ENCODE measurements around the gene TRIM17. TPM values are rescaled to one million over a fixed set of nuclear protein-coding genes. Genes with fewer than 3 reads are reported as not detected.

Gene TRIM17
- total RNA-seq, 3 donors from 2014 or later, result 7.3 to 9.5 TPM; not detected in 1

- Histone ChIP-seq H3K36me3 (no peaks in the 10 kb centered on the region), H3K27ac (no peak overlapping the region), H3K4me1 (no peaks in the 10 kb centered on the region), H3K4me3 (peak overlapping the region in 1 of 3 donors; percentile 11), H3K9me3 (no peaks in the 10 kb centered on the region), H3K27me3 (no peaks in the 10 kb centered on the region)
- intact Hi-C loops (cut with DNase I; ENCODE audit: low total_unique reads), result no loop called here
- TF ChIP-seq, protein P1, sequence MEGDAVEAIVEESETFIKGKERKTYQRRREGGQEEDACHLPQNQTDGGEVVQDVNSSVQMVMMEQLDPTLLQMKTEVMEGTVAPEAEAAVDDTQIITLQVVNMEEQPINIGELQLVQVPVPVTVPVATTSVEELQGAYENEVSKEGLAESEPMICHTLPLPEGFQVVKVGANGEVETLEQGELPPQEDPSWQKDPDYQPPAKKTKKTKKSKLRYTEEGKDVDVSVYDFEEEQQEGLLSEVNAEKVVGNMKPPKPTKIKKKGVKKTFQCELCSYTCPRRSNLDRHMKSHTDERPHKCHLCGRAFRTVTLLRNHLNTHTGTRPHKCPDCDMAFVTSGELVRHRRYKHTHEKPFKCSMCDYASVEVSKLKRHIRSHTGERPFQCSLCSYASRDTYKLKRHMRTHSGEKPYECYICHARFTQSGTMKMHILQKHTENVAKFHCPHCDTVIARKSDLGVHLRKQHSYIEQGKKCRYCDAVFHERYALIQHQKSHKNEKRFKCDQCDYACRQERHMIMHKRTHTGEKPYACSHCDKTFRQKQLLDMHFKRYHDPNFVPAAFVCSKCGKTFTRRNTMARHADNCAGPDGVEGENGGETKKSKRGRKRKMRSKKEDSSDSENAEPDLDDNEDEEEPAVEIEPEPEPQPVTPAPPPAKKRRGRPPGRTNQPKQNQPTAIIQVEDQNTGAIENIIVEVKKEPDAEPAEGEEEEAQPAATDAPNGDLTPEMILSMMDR (IDR thresholded peaks at IDR 0.05), result no peak
- TF ChIP-seq POLR2A (IDR thresholded peaks at IDR 0.05), result no peak
- no peak for TF ChIP-seq POLR2AphosphoS5 (IDR thresholded peaks at IDR 0.05)
- no peak for DNase-seq (ENCODE audit: low spot score in 2 of 2)
These were observed 44.3 kb downstream of the TRIM17 start for GRCh38 chr1:228372183-228373003.

- no peak for DNase-seq (ENCODE audit: low spot score in 2 of 2)
- H3K4me1 ChIP-seq, result no peaks in the 10 kb centered on the region
- no peak overlapping the region for H3K4me3 ChIP-seq
- no peaks in the 10 kb centered on the region for H3K36me3 ChIP-seq
- TF ChIP-seq POLR2AphosphoS5 (IDR thresholded peaks at IDR 0.05) (no peak), POLR2A (IDR thresholded peaks at IDR 0.05) (no peak)
- TF ChIP-seq, protein P1 (IDR thresholded peaks at IDR 0.05), result no peak
- intact Hi-C loops (cut with DNase I; ENCODE audit: low total_unique reads), result no loop called here
- no peaks in the 10 kb centered on the region for H3K9me3 ChIP-seq
- no peak overlapping the region for H3K27ac ChIP-seq
- H3K27me3 ChIP-seq, result no peaks in the 10 kb centered on the region
These were observed 44.9 kb downstream of the TRIM17 start for GRCh38 chr1:228371741-228372182.

DNA sequence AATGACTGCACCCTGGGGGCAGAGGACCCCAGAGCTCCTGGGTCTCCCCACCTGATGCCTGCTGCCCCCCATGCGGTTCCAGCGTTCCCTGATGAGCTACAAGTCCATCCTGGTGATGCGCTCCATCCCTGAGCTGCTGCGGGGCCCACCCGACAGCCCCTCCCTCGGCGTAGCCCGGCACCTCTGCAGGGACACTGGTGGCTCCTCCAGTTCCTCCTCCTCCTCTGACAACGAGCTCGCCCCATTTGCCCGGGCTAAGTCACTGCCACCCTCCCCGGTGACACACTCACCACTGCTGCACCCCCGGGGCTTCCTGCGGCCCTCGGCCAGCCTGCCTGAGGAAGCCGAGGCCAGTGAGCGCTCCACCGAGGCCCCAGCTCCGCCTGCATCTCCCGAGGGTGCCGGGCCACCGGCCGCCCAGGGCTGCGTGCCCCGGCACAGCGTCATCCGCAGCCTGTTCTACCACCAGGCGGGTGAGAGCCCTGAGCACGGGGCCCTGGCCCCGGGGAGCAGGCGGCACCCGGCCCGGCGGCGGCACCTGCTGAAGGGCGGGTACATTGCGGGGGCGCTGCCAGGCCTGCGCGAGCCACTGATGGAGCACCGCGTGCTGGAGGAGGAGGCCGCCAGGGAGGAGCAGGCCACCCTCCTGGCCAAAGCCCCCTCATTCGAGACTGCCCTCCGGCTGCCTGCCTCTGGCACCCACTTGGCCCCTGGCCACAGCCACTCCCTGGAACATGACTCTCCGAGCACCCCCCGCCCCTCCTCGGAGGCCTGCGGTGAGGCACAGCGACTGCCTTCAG is 45.5 kb downstream of the TRIM17 start:
- H3K9me3 ChIP-seq, result no peaks in the 10 kb centered on the region
- no peaks in the 10 kb centered on the region for H3K27me3 ChIP-seq
- H3K36me3 ChIP-seq, result no peaks in the 10 kb centered on the region
- peak in 1 of 2 donors; percentile 50 for DNase-seq (ENCODE audit: low spot score in 2 of 2)
- H3K4me1 ChIP-seq, result no peaks in the 10 kb centered on the region
- TF ChIP-seq POLR2AphosphoS5 (IDR thresholded peaks at IDR 0.05) (no peak), POLR2A (IDR thresholded peaks at IDR 0.05) (no peak)
- TF ChIP-seq, protein P1 (IDR thresholded peaks at IDR 0.05), result no peak
- no peak overlapping the region for H3K4me3 ChIP-seq
- no peak overlapping the region for H3K27ac ChIP-seq
- intact Hi-C loops (cut with DNase I; ENCODE audit: low total_unique reads), result no loop called here

- H3K27ac ChIP-seq, result no peak overlapping the region
- H3K9me3 ChIP-seq, result no peaks in the 10 kb centered on the region
- intact Hi-C loops (cut with DNase I; ENCODE audit: low total_unique reads), result no loop called here
- DNase-seq (ENCODE audit: low spot score in 2 of 2), result no peak
- TF ChIP-seq POLR2A (IDR thresholded peaks at IDR 0.05) (no peak), POLR2AphosphoS5 (IDR thresholded peaks at IDR 0.05) (no peak)
- TF ChIP-seq, protein P1 (IDR thresholded peaks at IDR 0.05), result no peak
- no peaks in the 10 kb centered on the region for H3K27me3 ChIP-seq
- H3K36me3 ChIP-seq, result no peaks in the 10 kb centered on the region
- no peak overlapping the region for H3K4me3 ChIP-seq
- H3K4me1 ChIP-seq, result no peaks in the 10 kb centered on the region
These were observed 46.2 kb downstream of the TRIM17 start for GRCh38 chr1:228370439-228370940.

All from breast epithelium (tissue), 4 donors.